Retinal pigment epithelial cell (primary cell): ENCODE data around the gene CTCFL.
"Not testable (repeated sequence)": the region's sequence is repeated elsewhere in the genome, so short reads cannot be mapped to it uniquely, and the experiment has no call there.

Experiments
- DNase-seq: peaks from one replicate; pipeline ENCODE4 v3.0.0-alpha.2; 2010; ENCODE audit warnings: low read depth
- H3K4me3 ChIP-seq: 2 replicates; pipeline ENCODE4 v1.5.1; 2011; ENCODE audit warnings: mild to moderate bottlenecking, low read length, control low read depth, moderate library complexity
- CTCF ChIP-seq: conservative IDR thresholded peaks from 2 replicates; pipeline ENCODE4 v1.5.1; 2011; ENCODE audit warnings: low read depth, low read length, control low read depth, inconsistent platforms

Gene CTCFL

GRCh38 chr20:57513199-57513598 lies 11.7 kb downstream of the CTCFL start:
- no peak for TF ChIP-seq CTCF
- H3K4me3 ChIP-seq, result no peak overlapping the region
- DNase-seq, result no peak

- DNase-seq, result no peak
- TF ChIP-seq CTCF, result no peak
- no peak overlapping the region for H3K4me3 ChIP-seq
These were observed 12.5 kb downstream of the CTCFL start for GRCh38 chr20:57512432-57512831.

GRCh38 chr20:57511709-57512108 lies 13.2 kb downstream of the CTCFL start:
- H3K4me3 ChIP-seq, DNase-seq: not testable (repeated sequence)

- DNase-seq, result no peak
- no peak overlapping the region for H3K4me3 ChIP-seq
- TF ChIP-seq CTCF, result peak; percentile 58
These were observed 15.2 kb downstream of the CTCFL start for GRCh38 chr20:57509665-57510237.

- no peak for DNase-seq
- no peak overlapping the region for H3K4me3 ChIP-seq
- TF ChIP-seq CTCF, result no peak
These were observed 16.1 kb downstream of the CTCFL start for GRCh38 chr20:57508831-57509230.

GRCh38 chr20:57508381-57508780 lies 16.6 kb downstream of the CTCFL start:
- TF ChIP-seq CTCF, result no peak
- H3K4me3 ChIP-seq, result no peak overlapping the region
- DNase-seq, result no peak

- no peak for TF ChIP-seq CTCF
- DNase-seq, result no peak
- no peak overlapping the region for H3K4me3 ChIP-seq
These were observed 17.5 kb downstream of the CTCFL start for GRCh38 chr20:57507477-57507876.

- no peak for DNase-seq
- TF ChIP-seq CTCF, result no peak
- H3K4me3 ChIP-seq, result no peak overlapping the region
These were observed 19.0 kb downstream of the CTCFL start for GRCh38 chr20:57505979-57506378.
